Embryonic facial prominence (tissue), 1 donor: Measurements from ENCODE around the gene SKOR2.

Experiments used
- DNase-seq: peaks from one replicate; pipeline ENCODE4 v3.0.0-alpha.2; 2016; ENCODE audit errors: extremely low spot score

Gene SKOR2

GRCh38 chr18:47251289-47252120 is at the start of gene SKOR2:
Gene SKOR2 (minus strand): TSS chr18:47251660. CDS start chr18:47249183, 2,477 bp downstream.
- no peak for DNase-seq

GRCh38 chr18:47296462-47296861 is 45.0 kb upstream of the SKOR2 start:
- DNase-seq: no peak

GRCh38 chr18:47294801-47295200 is 43.3 kb upstream of the SKOR2 start:
- DNase-seq: no peak

GRCh38 chr18:47288741-47289140 is 37.3 kb upstream of the SKOR2 start:
- no peak for DNase-seq

- no peak for DNase-seq
Measured at GRCh38 chr18:47287911-47288585, 36.6 kb upstream of the SKOR2 start.

- DNase-seq: no peak
Measured at GRCh38 chr18:47286776-47287410, 35.4 kb upstream of the SKOR2 start.

- DNase-seq: no peak
Measured at GRCh38 chr18:47285456-47285855, 34.0 kb upstream of the SKOR2 start.

GRCh38 chr18:47284721-47285395 is 33.4 kb upstream of the SKOR2 start:
- no peak for DNase-seq

GRCh38 chr18:47283476-47283875 is 32.0 kb upstream of the SKOR2 start:
- no peak for DNase-seq

- no peak for DNase-seq
Measured at GRCh38 chr18:47280121-47280520, 28.7 kb upstream of the SKOR2 start.

- no peak for DNase-seq
Measured at GRCh38 chr18:47274961-47275360, 23.5 kb upstream of the SKOR2 start.

GRCh38 chr18:47265197-47265596 is 13.7 kb upstream of the SKOR2 start:
- DNase-seq: no peak

GRCh38 chr18:47264308-47264700 is 12.8 kb upstream of the SKOR2 start:
- DNase-seq: no peak

- DNase-seq: no peak
Measured at GRCh38 chr18:47263430-47264307, 12.2 kb upstream of the SKOR2 start.

GRCh38 chr18:47263150-47263429 is 11.6 kb upstream of the SKOR2 start:
- DNase-seq: no peak

GRCh38 chr18:47262301-47263149 is 11.1 kb upstream of the SKOR2 start:
- no peak for DNase-seq

- DNase-seq: no peak
Measured at GRCh38 chr18:47261902-47262300, 10.4 kb upstream of the SKOR2 start.

- no peak for DNase-seq
Measured at GRCh38 chr18:47260924-47261701, 9.7 kb upstream of the SKOR2 start.

GRCh38 chr18:47260120-47260923 is 8.9 kb upstream of the SKOR2 start:
- DNase-seq: no peak
